HepG2 (cell line): ENCODE measurements around the gene P4HB. TPM values are rescaled to one million over a fixed set of nuclear protein-coding genes. Genes with fewer than 3 reads are reported as not detected.

ENCODE experiments used
- FOXA1 ChIP-seq, 2 experiments: fragments of 450-650 bp in 1 of 2; sonication (generic) in 1 of 2; formaldehyde crosslinking in 1 of 2; IDR thresholded peaks; 2 replicates each; pipeline versions ENCODE4 v1.4.0 to v1.6.1; 2016 to 2020; ENCODE audit warnings: missing genetic modification reagents in 1 of 2
- MED1 ChIP-seq: sonication (generic); formaldehyde crosslinking; IDR thresholded peaks from 2 replicates; pipeline ENCODE4 v1.4.0; 2020; ENCODE audit warnings: missing genetic modification reagents
- RBAK ChIP-seq: sonication (generic); formaldehyde crosslinking; IDR thresholded peaks from 2 replicates; pipeline ENCODE4 v1.5.1; 2020; ENCODE audit warnings: mild to moderate bottlenecking, missing genetic modification reagents
- TEAD2 ChIP-seq: sonication (generic); formaldehyde crosslinking; IDR thresholded peaks from 2 replicates; pipeline ENCODE4 v1.9.0; 2021; ENCODE audit warnings: missing genetic modification reagents
- ZNF12 ChIP-seq: sonication (generic); formaldehyde crosslinking; IDR thresholded peaks from 2 replicates; pipeline ENCODE4 v1.5.0; 2020; ENCODE audit warnings: missing genetic modification reagents
- ZNF143 ChIP-seq: sonication (generic); formaldehyde crosslinking; IDR thresholded peaks from 2 replicates; pipeline ENCODE4 v1.4.0; 2020; ENCODE audit warnings: missing genetic modification reagents
- ZNF530 ChIP-seq: sonication (generic); formaldehyde crosslinking; IDR thresholded peaks from 2 replicates; pipeline ENCODE4 v1.5.0; 2020; ENCODE audit warnings: low read depth, mild to moderate bottlenecking, missing genetic modification reagents
- ZNF883 ChIP-seq: sonication (generic); formaldehyde crosslinking; IDR thresholded peaks from 2 replicates; pipeline ENCODE4 v1.5.1; 2020; ENCODE audit warnings: mild to moderate bottlenecking, missing genetic modification reagents; ENCODE audit errors: not compliant biosample characterization
- polyA plus RNA-seq, 8 experiments: library from polyadenylated mRNA; depleted of rRNA in 3 of 8; stranded (reverse) in 7 of 8; unstranded in 1 of 8; fragments of >200 nt; fragmentation: Illumina TruSeq in 4 of 8; extraction: Trizol in 4 of 8; gene quantifications; 2 replicates each; pipeline versions ENCODE4 v1.2.1 to v1.2.3, GENCODE V29; 2011 to 2016; ENCODE audit warnings: low read depth in 4 of 8, missing spikeins in 1 of 8, mixed read lengths in 1 of 8; ENCODE audit not compliant: insufficient read depth in 1 of 8
- total RNA-seq, 5 experiments: library from RNA; depleted of rRNA; stranded (reverse); fragments of >200 nt; fragmentation: Illumina TruSeq; extraction: Trizol; gene quantifications; 2 replicates each; pipeline ENCODE4 v1.2.3, GENCODE V29; 2016; ENCODE audit warnings: low read depth in 1 of 5
- TF ChIP-seq, protein P1 (sequence below), 2 experiments: sonication (generic) in 1 of 2; formaldehyde crosslinking in 1 of 2; IDR thresholded peaks; 2 replicates each; pipeline versions ENCODE4 v1.6.1 to v1.9.0; 2014 to 2022; ENCODE audit warnings: antibody characterized with exemption in 1 of 2, borderline replicate concordance in 1 of 2, inconsistent platforms in 1 of 2, low read depth in 1 of 2, missing genetic modification reagents in 1 of 2
- TF ChIP-seq, protein P2 (sequence below): sonication (generic); formaldehyde crosslinking; conservative IDR thresholded peaks from 2 replicates; pipeline ENCODE4 v1.8.0; 2022; ENCODE audit warnings: mild to moderate bottlenecking, moderate library complexity, missing genetic modification reagents
- TF ChIP-seq, protein P3 (sequence below): sonication (generic); formaldehyde crosslinking; IDR thresholded peaks from 2 replicates; pipeline ENCODE4 v1.5.0; 2020; ENCODE audit warnings: mild to moderate bottlenecking, missing genetic modification reagents
- TF ChIP-seq, protein P4 (sequence below): sonication (generic); formaldehyde crosslinking; IDR thresholded peaks from 2 replicates; pipeline ENCODE4 v1.5.1; 2020; ENCODE audit warnings: missing genetic modification reagents, mild to moderate bottlenecking, borderline replicate concordance
- TF ChIP-seq, protein P5 (sequence below): sonication (generic); formaldehyde crosslinking; IDR thresholded peaks from 2 replicates; pipeline ENCODE4 v1.4.0; 2020; ENCODE audit warnings: mild to moderate bottlenecking, missing genetic modification reagents

Gene P4HB
- total and polyA plus RNA-seq, 2 of the 13 experiments (the other 11 are each of a cell fraction or from before 2014, with no cell fraction given), result 185 to 782 TPM

DNA sequence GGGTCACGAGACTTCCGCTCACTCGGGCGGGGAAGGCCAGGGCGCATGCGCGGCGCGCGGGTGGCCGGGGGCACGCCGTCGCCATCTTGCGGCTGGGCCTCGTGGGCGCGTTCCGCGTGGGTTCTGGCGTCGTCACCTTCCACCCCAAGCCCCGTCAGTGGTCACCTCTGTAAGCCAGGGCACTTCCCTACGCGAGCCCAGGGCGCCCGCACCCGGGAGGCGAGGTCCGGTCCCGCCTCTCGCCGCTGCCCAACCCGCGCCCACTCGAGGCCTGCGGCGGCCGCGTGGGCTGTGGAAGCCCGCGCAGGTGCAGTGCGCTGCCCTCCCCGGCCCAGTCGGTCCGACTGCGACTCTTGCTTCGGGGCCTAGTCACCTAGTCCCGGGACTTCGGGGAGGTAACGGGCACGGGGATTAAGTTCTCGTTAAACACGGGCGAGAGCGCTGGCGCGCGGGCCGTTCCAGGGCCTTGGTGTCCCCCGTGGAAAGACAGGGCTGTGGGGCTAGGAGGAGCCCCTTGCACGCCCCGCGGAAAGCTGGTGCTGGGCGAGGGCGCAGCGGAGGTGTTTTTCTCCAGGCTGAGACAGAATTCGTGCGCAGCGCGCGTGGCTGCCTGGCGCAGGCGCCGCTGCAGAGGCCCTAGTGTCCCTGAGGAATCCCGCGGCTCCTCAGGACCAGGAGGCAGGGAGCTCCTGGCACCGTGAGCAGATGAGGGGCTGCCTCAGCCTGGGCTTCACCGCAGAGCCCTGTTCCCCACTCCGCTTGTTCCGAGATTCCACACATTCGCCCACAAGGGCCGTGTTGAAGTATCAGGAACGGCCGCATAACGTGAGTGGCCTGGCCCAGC, 11.3 kb upstream of the P4HB start (continued):
- TF ChIP-seq, protein P1, sequence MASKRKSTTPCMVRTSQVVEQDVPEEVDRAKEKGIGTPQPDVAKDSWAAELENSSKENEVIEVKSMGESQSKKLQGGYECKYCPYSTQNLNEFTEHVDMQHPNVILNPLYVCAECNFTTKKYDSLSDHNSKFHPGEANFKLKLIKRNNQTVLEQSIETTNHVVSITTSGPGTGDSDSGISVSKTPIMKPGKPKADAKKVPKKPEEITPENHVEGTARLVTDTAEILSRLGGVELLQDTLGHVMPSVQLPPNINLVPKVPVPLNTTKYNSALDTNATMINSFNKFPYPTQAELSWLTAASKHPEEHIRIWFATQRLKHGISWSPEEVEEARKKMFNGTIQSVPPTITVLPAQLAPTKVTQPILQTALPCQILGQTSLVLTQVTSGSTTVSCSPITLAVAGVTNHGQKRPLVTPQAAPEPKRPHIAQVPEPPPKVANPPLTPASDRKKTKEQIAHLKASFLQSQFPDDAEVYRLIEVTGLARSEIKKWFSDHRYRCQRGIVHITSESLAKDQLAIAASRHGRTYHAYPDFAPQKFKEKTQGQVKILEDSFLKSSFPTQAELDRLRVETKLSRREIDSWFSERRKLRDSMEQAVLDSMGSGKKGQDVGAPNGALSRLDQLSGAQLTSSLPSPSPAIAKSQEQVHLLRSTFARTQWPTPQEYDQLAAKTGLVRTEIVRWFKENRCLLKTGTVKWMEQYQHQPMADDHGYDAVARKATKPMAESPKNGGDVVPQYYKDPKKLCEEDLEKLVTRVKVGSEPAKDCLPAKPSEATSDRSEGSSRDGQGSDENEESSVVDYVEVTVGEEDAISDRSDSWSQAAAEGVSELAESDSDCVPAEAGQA (IDR thresholded peaks at IDR 0.05; ENCODE audit: low read depth), result peak; percentile 87
- TF ChIP-seq, protein P1 (CRISPR knock-in tag; IDR thresholded peaks at IDR 0.05; ENCODE audit: borderline replicate concordance), result peak; percentile 88
- TF ChIP-seq TEAD2 (CRISPR knock-in tag) (peak; percentile 90), FOXA1 (IDR thresholded peaks at IDR 0.05) (no peak), FOXA1 (CRISPR knock-in tag; IDR thresholded peaks at IDR 0.05) (peak; percentile 47), ZNF530 (0 out of 2 replicates have a peak, but pooled peaks have one; percentile 73), ZNF12 (CRISPR knock-in tag) (peak; percentile 43; the same call in 1 of the 2 replicates), RBAK (CRISPR knock-in tag) (0 out of 2 replicates have a peak, but pooled peaks have one; percentile 44), ZNF883 (CRISPR knock-in tag) (peak; percentile 98), MED1 (peak; percentile 88), ZNF143 (peak; percentile 73)
- TF ChIP-seq, protein P2, sequence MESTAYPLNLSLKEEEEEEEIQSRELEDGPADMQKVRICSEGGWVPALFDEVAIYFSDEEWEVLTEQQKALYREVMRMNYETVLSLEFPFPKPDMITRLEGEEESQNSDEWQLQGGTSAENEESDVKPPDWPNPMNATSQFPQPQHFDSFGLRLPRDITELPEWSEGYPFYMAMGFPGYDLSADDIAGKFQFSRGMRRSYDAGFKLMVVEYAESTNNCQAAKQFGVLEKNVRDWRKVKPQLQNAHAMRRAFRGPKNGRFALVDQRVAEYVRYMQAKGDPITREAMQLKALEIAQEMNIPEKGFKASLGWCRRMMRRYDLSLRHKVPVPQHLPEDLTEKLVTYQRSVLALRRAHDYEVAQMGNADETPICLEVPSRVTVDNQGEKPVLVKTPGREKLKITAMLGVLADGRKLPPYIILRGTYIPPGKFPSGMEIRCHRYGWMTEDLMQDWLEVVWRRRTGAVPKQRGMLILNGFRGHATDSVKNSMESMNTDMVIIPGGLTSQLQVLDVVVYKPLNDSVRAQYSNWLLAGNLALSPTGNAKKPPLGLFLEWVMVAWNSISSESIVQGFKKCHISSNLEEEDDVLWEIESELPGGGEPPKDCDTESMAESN (CRISPR knock-in tag), result peak; percentile 95
- TF ChIP-seq, protein P3, sequence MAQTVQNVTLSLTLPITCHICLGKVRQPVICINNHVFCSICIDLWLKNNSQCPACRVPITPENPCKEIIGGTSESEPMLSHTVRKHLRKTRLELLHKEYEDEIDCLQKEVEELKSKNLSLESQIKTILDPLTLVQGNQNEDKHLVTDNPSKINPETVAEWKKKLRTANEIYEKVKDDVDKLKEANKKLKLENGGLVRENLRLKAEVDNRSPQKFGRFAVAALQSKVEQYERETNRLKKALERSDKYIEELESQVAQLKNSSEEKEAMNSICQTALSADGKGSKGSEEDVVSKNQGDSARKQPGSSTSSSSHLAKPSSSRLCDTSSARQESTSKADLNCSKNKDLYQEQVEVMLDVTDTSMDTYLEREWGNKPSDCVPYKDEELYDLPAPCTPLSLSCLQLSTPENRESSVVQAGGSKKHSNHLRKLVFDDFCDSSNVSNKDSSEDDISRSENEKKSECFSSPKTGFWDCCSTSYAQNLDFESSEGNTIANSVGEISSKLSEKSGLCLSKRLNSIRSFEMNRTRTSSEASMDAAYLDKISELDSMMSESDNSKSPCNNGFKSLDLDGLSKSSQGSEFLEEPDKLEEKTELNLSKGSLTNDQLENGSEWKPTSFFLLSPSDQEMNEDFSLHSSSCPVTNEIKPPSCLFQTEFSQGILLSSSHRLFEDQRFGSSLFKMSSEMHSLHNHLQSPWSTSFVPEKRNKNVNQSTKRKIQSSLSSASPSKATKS (CRISPR knock-in tag), result no peak; the same call in 1 of the 2 replicates
- TF ChIP-seq, protein P4, sequence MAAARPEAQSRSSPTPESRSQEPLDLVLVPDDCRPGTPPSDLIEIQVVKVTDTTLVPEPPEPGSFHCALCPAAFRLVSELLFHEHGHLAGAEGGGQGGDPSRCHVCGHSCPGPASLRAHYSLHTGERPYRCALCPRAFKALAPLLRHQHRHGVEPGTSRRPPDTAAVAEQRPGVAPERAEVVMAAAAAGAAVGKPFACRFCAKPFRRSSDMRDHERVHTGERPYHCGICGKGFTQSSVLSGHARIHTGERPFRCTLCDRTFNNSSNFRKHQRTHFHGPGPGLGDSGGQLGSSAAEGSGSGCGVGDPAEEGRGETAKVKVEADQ (CRISPR knock-in tag), result no peak; the same call in 1 of the 2 replicates
- TF ChIP-seq, protein P5, sequence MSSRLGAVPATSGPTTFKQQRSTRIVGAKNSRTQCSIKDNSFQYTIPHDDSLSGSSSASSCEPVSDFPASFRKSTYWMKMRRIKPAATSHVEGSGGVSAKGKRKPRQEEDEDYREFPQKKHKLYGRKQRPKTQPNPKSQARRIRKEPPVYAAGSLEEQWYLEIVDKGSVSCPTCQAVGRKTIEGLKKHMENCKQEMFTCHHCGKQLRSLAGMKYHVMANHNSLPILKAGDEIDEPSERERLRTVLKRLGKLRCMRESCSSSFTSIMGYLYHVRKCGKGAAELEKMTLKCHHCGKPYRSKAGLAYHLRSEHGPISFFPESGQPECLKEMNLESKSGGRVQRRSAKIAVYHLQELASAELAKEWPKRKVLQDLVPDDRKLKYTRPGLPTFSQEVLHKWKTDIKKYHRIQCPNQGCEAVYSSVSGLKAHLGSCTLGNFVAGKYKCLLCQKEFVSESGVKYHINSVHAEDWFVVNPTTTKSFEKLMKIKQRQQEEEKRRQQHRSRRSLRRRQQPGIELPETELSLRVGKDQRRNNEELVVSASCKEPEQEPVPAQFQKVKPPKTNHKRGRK (CRISPR knock-in tag), result no peak; the same call in 1 of the 2 replicates
